OCI-LY7 (cell line): ENCODE measurements around the gene MACROD2.

Experiments
- EZH2phosphoT487 ChIP-seq: fragments of 200-600 bp; sonication (generic); IDR thresholded peaks from 2 replicates; pipeline ENCODE4 v1.6.1; 2018; ENCODE audit warnings: low read depth, borderline replicate concordance, mild to moderate bottlenecking, mixed run types, antibody characterized with exemption, low read length, moderate library complexity, mixed read lengths
- TF ChIP-seq, protein P1 (sequence below): fragments of 200-600 bp; sonication (generic); conservative IDR thresholded peaks from 2 replicates; pipeline ENCODE4 v1.5.1; 2014; ENCODE audit warnings: mild to moderate bottlenecking, antibody characterized with exemption, low read length, moderate library complexity, mixed read lengths

DNA sequence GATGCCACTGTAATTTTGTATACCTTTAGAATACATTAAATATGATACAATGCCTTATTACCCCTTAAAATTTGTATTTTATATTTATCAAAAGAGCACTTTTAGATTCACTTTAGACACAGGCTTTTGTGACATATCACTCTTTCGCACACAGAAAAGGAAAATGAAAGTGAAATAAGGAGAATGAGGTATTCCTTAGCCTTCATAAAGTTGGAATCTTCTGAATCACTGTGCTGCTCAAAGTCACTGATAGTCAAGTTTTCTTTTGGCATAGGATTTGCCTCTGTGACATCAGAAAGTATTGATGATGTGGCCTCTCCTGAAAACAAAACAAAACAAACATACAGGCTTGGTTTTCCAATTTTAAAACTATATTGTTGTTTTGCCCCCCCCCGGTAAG is 1480.9 kb downstream of the MACROD2 start:
- TF ChIP-seq, protein P1, sequence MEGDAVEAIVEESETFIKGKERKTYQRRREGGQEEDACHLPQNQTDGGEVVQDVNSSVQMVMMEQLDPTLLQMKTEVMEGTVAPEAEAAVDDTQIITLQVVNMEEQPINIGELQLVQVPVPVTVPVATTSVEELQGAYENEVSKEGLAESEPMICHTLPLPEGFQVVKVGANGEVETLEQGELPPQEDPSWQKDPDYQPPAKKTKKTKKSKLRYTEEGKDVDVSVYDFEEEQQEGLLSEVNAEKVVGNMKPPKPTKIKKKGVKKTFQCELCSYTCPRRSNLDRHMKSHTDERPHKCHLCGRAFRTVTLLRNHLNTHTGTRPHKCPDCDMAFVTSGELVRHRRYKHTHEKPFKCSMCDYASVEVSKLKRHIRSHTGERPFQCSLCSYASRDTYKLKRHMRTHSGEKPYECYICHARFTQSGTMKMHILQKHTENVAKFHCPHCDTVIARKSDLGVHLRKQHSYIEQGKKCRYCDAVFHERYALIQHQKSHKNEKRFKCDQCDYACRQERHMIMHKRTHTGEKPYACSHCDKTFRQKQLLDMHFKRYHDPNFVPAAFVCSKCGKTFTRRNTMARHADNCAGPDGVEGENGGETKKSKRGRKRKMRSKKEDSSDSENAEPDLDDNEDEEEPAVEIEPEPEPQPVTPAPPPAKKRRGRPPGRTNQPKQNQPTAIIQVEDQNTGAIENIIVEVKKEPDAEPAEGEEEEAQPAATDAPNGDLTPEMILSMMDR: no peak
- no peak for TF ChIP-seq EZH2phosphoT487
